Adrenal gland (tissue), 5 donors: ENCODE measurements around the gene PACS1.

Experiments
- POLR2A ChIP-seq, 2 donors: fragments of 450-650 bp; IDR thresholded peaks; one replicate each; pipeline ENCODE4 v1.6.1; 2017; ENCODE audit warnings: antibody characterized with exemption in 2 of 2, mild to moderate bottlenecking in 2 of 2, moderate library complexity in 1 of 2
- TF ChIP-seq, protein P1 (sequence below), 6 experiments: fragments of 450-650 bp in 4 of 6; fragments of 200-600 bp in 2 of 6; sonication (generic) in 1 of 6; IDR thresholded peaks; 1 replicate in 5 of 6; 2 replicates in 1 of 6; pipeline versions ENCODE4 v1.5.1 to v1.8.0; 2016 to 2021; ENCODE audit warnings: antibody characterized with exemption in 6 of 6, mild to moderate bottlenecking in 2 of 6, moderate library complexity in 1 of 6
- donor health status: DM: no; HTN: no; CAD: no.

DNA sequence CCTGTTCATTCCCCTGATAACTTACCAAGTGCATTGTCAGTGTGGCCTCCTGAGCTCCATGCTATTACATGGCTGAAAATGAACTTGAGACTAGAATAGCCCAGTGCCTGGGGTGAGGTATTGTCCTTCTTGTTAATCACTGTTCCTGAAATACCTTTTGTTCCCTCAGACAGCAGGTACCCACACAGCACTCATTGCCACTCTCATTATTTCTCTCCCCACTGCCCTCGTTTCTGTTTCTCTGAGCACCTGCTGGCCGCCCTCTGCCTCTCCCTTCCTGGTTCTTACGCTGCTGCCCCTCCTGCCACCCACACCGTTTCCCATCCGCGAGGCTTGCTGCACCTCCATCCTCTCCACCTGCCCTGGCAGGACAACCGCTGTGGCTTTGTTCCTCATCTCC lies 161.5 kb downstream of the PACS1 start:
- no peak for TF ChIP-seq POLR2A (IDR thresholded peaks at IDR 0.05)
- TF ChIP-seq, protein P1, sequence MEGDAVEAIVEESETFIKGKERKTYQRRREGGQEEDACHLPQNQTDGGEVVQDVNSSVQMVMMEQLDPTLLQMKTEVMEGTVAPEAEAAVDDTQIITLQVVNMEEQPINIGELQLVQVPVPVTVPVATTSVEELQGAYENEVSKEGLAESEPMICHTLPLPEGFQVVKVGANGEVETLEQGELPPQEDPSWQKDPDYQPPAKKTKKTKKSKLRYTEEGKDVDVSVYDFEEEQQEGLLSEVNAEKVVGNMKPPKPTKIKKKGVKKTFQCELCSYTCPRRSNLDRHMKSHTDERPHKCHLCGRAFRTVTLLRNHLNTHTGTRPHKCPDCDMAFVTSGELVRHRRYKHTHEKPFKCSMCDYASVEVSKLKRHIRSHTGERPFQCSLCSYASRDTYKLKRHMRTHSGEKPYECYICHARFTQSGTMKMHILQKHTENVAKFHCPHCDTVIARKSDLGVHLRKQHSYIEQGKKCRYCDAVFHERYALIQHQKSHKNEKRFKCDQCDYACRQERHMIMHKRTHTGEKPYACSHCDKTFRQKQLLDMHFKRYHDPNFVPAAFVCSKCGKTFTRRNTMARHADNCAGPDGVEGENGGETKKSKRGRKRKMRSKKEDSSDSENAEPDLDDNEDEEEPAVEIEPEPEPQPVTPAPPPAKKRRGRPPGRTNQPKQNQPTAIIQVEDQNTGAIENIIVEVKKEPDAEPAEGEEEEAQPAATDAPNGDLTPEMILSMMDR (IDR thresholded peaks at IDR 0.05) = no peak
